Measurements from ENCODE around the gene NRAS. TPM values are rescaled to one million over a fixed set of nuclear protein-coding genes. Genes with fewer than 3 reads are reported as not detected.
A peak's percentile ranks its signal among the peaks of the same experiment; 100 is the strongest.

The NRAS gene
- total RNA-seq, 2 donors from 2014 or later, result 40.6 to 54.8 TPM

DNA sequence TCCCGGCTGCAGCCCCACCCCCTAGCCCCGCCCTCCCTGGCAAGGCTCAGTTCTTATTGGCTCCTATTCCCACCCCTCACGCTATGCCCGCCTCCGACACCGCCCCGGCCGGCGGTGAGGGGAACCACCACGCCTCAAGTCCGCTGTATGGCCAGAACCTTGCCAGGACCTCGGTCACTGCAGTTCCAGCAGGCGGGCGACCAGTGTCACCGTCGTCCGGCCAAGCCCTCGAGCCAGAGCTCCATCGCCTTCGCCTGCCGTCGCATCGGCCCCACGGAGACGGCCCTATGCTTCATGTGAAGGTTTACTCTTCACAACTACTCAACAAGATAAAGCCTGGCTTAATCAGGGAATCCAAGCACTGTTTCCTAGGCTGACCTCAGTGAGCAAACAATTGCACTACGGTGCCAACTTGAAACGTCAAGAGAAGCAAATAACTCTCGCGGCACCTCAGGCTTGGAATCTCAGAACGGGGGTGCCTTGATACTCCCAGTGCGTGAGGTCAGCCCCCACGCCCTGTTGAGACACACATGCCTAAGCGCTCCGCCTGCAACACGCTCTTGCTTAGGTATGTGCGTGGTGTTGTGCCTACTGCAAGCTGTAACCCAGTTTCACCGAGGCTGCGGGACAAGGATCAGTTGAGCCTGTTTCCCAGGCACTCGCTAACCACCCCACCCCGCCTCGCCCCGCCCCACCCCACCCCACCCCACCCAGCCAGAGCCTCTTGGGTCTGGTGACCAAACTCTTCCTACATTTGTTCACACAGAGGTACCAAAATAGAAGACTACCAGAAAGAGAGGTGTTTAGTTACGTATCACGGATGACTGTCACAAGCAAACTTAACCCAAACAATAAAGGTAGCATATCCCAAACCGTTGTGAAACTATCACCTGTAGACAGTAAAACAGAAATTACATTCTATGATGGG is 46.2 kb downstream of the NRAS start:
- peak overlapping the region; percentile 86 for H3K4me3 ChIP-seq
- TF ChIP-seq, protein P1, sequence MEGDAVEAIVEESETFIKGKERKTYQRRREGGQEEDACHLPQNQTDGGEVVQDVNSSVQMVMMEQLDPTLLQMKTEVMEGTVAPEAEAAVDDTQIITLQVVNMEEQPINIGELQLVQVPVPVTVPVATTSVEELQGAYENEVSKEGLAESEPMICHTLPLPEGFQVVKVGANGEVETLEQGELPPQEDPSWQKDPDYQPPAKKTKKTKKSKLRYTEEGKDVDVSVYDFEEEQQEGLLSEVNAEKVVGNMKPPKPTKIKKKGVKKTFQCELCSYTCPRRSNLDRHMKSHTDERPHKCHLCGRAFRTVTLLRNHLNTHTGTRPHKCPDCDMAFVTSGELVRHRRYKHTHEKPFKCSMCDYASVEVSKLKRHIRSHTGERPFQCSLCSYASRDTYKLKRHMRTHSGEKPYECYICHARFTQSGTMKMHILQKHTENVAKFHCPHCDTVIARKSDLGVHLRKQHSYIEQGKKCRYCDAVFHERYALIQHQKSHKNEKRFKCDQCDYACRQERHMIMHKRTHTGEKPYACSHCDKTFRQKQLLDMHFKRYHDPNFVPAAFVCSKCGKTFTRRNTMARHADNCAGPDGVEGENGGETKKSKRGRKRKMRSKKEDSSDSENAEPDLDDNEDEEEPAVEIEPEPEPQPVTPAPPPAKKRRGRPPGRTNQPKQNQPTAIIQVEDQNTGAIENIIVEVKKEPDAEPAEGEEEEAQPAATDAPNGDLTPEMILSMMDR (IDR thresholded peaks at IDR 0.05), result no peak
- no peaks in the 10 kb centered on the region for H3K9me3 ChIP-seq
- H3K27me3 ChIP-seq, result no peaks in the 10 kb centered on the region
- intact Hi-C loops (cut with DNase I), result loop anchor here (5.0 kb wide), 1 partner anchor 323 kb away; no protein-coding TSS in a partner anchor
- peak overlapping the region; percentile 58 to 80 for H3K9ac ChIP-seq (ENCODE audit: low read depth in 2 of 2, low read length in 2 of 2)
- no peaks in the 10 kb centered on the region for H3K36me3 ChIP-seq
- H3K27ac ChIP-seq, result peak overlapping the region; percentile 35
- no peaks in the 10 kb centered on the region for H3K4me1 ChIP-seq
- DNase-seq, result peak; percentile 98

DNA sequence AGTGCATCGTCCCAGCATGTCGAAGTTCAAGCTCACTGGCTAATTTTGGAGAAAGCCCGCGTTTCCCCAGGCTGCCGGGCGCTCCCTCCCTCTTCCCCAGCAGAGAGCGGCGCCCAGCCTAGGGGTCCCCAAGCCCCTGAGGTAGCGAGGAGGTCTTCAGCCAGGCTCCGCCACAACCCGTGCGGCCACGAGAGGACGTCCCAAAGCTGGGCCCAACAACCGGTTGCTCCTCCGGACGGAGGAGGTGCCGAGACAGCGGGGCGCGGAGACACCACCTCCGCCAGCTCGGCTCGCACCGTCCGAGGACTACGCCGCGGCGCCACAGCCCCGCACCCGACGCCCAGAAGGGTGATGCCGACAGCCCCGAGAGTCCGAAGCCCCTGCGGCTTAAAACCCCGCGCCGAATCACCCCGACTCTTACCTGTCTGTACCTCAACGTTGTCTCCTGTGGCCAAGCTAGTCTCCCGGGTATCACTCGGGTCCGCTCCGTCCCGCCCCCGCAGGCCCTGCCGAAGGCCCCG is 46.9 kb downstream of the NRAS start, which contains the start of gene DENND2C:
Gene DENND2C (minus strand): TSS at position 488 of the 521 bp plus-strand sequence. CDS start 44,065 bp downstream, outside the sequence.
- peak within 1 kb of the TSS; percentile 86 for H3K4me3 ChIP-seq
- no peaks in the 10 kb centered on the region for H3K9me3 ChIP-seq
- TF ChIP-seq, protein P1 (IDR thresholded peaks at IDR 0.05), result no peak
- no peak for DNase-seq
- no peaks in the 10 kb centered on the region for H3K27me3 ChIP-seq
- H3K9ac ChIP-seq (ENCODE audit: low read depth in 2 of 2, low read length in 2 of 2), result peak within 1 kb of the TSS; percentile 63 to 83
- no peaks in the 10 kb centered on the region for H3K36me3 ChIP-seq
- peak within 1 kb of the TSS; percentile 35 for H3K27ac ChIP-seq
- intact Hi-C loops (cut with DNase I), result loop anchor here (5.0 kb wide), 1 partner anchor 322 kb away; no protein-coding TSS in a partner anchor
- H3K4me1 ChIP-seq, result no peaks in the 10 kb centered on the region

DNA sequence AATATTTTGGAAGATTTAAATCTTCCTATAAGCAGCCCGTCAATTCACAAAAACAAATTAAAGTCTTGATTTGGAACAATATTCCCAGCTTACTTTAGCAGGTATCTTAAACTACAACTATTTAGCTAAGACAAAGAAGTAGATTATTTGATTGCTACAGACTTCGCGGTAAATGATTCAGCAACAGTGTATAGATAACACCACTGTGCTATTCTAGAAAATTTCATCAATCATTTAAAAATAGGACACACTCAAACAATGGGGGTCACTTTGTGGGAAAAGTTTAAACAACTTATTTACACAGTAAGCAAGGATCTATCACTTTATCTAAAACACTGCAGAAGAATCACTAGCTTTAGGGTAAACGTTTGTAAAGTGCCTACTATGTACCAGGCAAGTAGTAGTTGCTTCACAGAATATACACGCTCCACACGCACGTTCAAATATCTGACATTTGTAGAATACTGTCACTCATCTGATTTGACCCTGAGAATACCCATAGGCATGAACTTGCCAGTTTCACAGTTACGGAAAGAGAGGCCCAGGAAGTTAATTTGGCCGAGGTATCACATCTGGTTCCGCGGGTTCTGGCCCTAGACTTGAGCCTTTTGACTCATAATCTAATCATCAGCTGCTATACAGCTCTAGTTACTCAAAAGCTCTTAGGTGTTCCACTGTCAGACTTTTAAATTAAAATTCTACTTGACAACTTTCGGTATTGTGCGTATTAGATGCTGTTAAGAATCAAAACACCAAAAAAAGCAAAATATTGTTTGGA is 47.6 kb downstream of the NRAS start:
- peak overlapping the region; percentile 86 for H3K4me3 ChIP-seq
- intact Hi-C loops (cut with DNase I), result no loop called here
- H3K9me3 ChIP-seq, result no peaks in the 10 kb centered on the region
- no peak overlapping the region for H3K27ac ChIP-seq
- no peaks in the 10 kb centered on the region for H3K27me3 ChIP-seq
- H3K4me1 ChIP-seq, result no peaks in the 10 kb centered on the region
- no peaks in the 10 kb centered on the region for H3K36me3 ChIP-seq
- peak overlapping the region; percentile 63 to 83 for H3K9ac ChIP-seq (ENCODE audit: low read depth in 2 of 2, low read length in 2 of 2)
- TF ChIP-seq, protein P1 (IDR thresholded peaks at IDR 0.05), result no peak
- DNase-seq, result no peak

DNA sequence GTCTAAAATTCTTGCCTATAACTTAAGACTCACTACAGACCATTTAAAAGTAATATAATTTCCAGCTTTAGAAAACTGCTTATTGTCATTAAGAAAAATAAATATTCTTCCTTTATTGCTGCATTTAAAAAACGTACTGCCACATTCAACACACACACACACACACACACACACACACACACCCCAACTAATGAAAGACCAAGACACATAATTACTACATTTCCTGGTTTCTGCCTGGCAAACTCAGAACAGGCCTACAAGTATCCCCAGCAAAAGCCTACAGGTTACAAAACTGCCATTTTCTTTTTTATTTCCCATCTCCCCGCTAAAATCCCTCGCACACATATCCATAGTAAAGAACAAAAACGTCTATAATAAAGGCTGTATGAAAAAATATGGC is 48.2 kb downstream of the NRAS start:
- TF ChIP-seq, protein P1 (IDR thresholded peaks at IDR 0.05), result no peak
- Histone ChIP-seq H3K27ac (no peak overlapping the region), H3K4me1 (no peaks in the 10 kb centered on the region), H3K9me3 (no peaks in the 10 kb centered on the region), H3K27me3 (no peaks in the 10 kb centered on the region), H3K4me3 (no peak overlapping the region), H3K36me3 (no peaks in the 10 kb centered on the region), H3K9ac (ENCODE audit: low read depth in 2 of 2, low read length in 2 of 2) (no peak overlapping the region)
- no peak for DNase-seq
- intact Hi-C loops (cut with DNase I), result no loop called here

DNA sequence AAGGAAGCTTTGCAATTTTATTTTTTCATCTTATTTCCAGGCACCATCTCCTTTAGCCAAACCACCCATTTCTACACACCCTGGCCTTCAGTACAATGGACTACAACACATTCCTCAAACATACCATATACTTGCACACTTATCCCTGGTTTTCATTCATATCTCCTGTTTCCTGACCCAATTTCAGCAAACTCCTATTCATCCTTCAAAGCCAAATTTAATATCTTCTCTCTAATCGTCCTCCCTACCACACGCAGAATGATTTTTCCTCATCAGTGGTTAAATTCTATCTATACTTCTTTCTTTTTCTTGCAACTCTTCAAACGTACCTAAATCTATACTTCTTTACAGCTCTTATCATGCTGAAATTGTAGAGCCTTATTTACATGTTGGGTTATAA is 49.6 kb downstream of the NRAS start:
- Histone ChIP-seq H3K27me3 (no peaks in the 10 kb centered on the region), H3K27ac (no peak overlapping the region), H3K36me3 (no peaks in the 10 kb centered on the region), H3K4me3 (no peak overlapping the region), H3K9me3 (no peaks in the 10 kb centered on the region), H3K4me1 (no peaks in the 10 kb centered on the region), H3K9ac (ENCODE audit: low read depth in 2 of 2, low read length in 2 of 2) (no peak overlapping the region)
- TF ChIP-seq, protein P1 (IDR thresholded peaks at IDR 0.05), result no peak
- intact Hi-C loops (cut with DNase I), result no loop called here
- DNase-seq, result no peak

All from colonic mucosa (tissue), 4 donors.